CD8-positive, alpha-beta memory T cell (primary cell): ENCODE results near the gene RXRB. TPM values are rescaled to one million over a fixed set of nuclear protein-coding genes. Genes with fewer than 3 reads are reported as not detected.
A peak's percentile ranks its signal among the peaks of the same experiment; 100 is the strongest.

ENCODE experiments used
- CTCF ChIA-PET: fragments of 350-600 bp; sonication (Branson Sonifier 250); formaldehyde crosslinking; loops from one replicate; lab custom pipeline; 2021; ENCODE audit warnings: antibody characterized with exemption; lab: Charles Lee
- POLR2A ChIA-PET: fragments of 350-600 bp; sonication (Branson Sonifier 250); formaldehyde crosslinking; loops from one replicate; lab custom pipeline; 2021; ENCODE audit warnings: antibody characterized with exemption; lab: Charles Lee
- DNase-seq, 5 donors: peaks; one replicate each; pipeline versions ENCODE4 v3.0.0 to v3.0.0-alpha.2; 2020 to 2022; ENCODE audit warnings: mixed read lengths in 1 of 5
- H3K27ac ChIP-seq: one replicate; pipeline ENCODE4 v1.7.0; 2013; ENCODE audit warnings: low read depth, mild to moderate bottlenecking, low read length, moderate library complexity
- H3K27me3 ChIP-seq: 2 replicates; pipeline ENCODE4 v1.7.0; 2013; ENCODE audit warnings: low read length, mild to moderate bottlenecking; ENCODE audit not compliant: insufficient read depth, poor library complexity, severe bottlenecking
- H3K36me3 ChIP-seq: 2 replicates; pipeline ENCODE4 v1.7.0; 2013; ENCODE audit warnings: mild to moderate bottlenecking, low read length, moderate library complexity; ENCODE audit not compliant: insufficient read depth
- H3K4me1 ChIP-seq: 2 replicates; pipeline ENCODE4 v1.7.0; 2013; ENCODE audit warnings: mild to moderate bottlenecking, low read length, moderate library complexity; ENCODE audit not compliant: insufficient read depth
- H3K4me3 ChIP-seq: 2 replicates; pipeline ENCODE4 v1.7.0; 2013; ENCODE audit warnings: mild to moderate bottlenecking, low read length
- H3K9me3 ChIP-seq: 2 replicates; pipeline ENCODE4 v1.7.0; 2013; ENCODE audit warnings: mild to moderate bottlenecking, low read length
- H3K27ac Mint-ChIP-seq, 8 donors: one replicate each; pipeline ENCODE4 v1.8.0; 2020 to 2021; ENCODE audit warnings: mixed read lengths in 8 of 8, mild to moderate bottlenecking in 6 of 8, inconsistent platforms in 3 of 8, moderate library complexity in 3 of 8
- H3K27me3 Mint-ChIP-seq, 2 donors: one replicate each; pipeline ENCODE4 v1.8.0; 2020 to 2021; ENCODE audit warnings: mixed read lengths in 2 of 2, mild to moderate bottlenecking in 1 of 2, moderate library complexity in 1 of 2
- H3K36me3 Mint-ChIP-seq, 3 donors: one replicate each; pipeline ENCODE4 v1.8.0; 2020 to 2021; ENCODE audit warnings: mixed read lengths in 3 of 3, inconsistent platforms in 1 of 3, mild to moderate bottlenecking in 1 of 3
- H3K4me1 Mint-ChIP-seq, 3 donors: one replicate each; pipeline ENCODE4 v1.8.0; 2020 to 2021; ENCODE audit warnings: mixed read lengths in 3 of 3, inconsistent platforms in 1 of 3, mild to moderate bottlenecking in 1 of 3
- H3K4me3 Mint-ChIP-seq, 7 donors: one replicate each; pipeline ENCODE4 v1.8.0; 2020 to 2021; ENCODE audit warnings: mixed read lengths in 7 of 7, mild to moderate bottlenecking in 6 of 7, moderate library complexity in 4 of 7, inconsistent platforms in 2 of 7
- H3K9me3 Mint-ChIP-seq, 5 donors: one replicate each; pipeline ENCODE4 v1.8.0; 2020 to 2022; ENCODE audit warnings: mixed read lengths in 5 of 5, mild to moderate bottlenecking in 3 of 5, moderate library complexity in 2 of 5, inconsistent platforms in 1 of 5
- polyA plus RNA-seq: library from polyadenylated mRNA; unstranded; fragments of 300-500 nt; fragmentation: Illumina TruSeq; gene quantifications from one replicate; pipeline ENCODE4 v1.2.3, GENCODE V29; 2021
- total RNA-seq, 2 experiments: library from RNA; stranded (reverse); gene quantifications; one replicate each; pipeline ENCODE4 v1.2.3, GENCODE V29; 2021

RXRB gene
- total and polyA plus RNA-seq, 3 experiments from 2014 or later: 8.5 to 51.4 (median 47.1) TPM

GRCh38 chr6:33187809-33188208 lies 12.7 kb downstream of the RXRB start:
- no peaks in the 10 kb centered on the region for H3K36me3 ChIP-seq
- CTCF ChIA-PET: no interaction called here
- no peaks in the 10 kb centered on the region for H3K9me3 ChIP-seq
- no peak overlapping the region for H3K4me3 Mint-ChIP-seq
- H3K27me3 ChIP-seq: peaks cover 16% of the 10 kb centered on the region
- H3K27ac ChIP-seq: no peak overlapping the region
- peaks cover under 1 to 41% (median 7%) of the 10 kb centered on the region in 3 donors for H3K36me3 Mint-ChIP-seq
- H3K4me1 Mint-ChIP-seq: peaks cover 28 to 32% (median 28%) of the 10 kb centered on the region in 3 donors
- H3K4me3 ChIP-seq: no peak overlapping the region
- H3K9me3 Mint-ChIP-seq: peaks cover 6 to 11% (median 8%) of the 10 kb centered on the region in 5 donors
- no peak for DNase-seq
- H3K4me1 ChIP-seq: peaks cover 30% of the 10 kb centered on the region
- POLR2A ChIA-PET: no interaction called here
- H3K27me3 Mint-ChIP-seq: peaks cover 24 to 51% of the 10 kb centered on the region in 2 donors
- no peak overlapping the region for H3K27ac Mint-ChIP-seq

GRCh38 chr6:33185654-33186187 lies 14.7 kb downstream of the RXRB start:
- Mint-ChIP-seq H3K9me3 (peaks cover 8 to 17% (median 9%) of the 10 kb centered on the region in 5 donors), H3K36me3 (peaks cover 0 to 40% (median 9%) of the 10 kb centered on the region in 3 donors), H3K4me3 (no peak overlapping the region), H3K4me1 (peaks cover 21 to 23% (median 22%) of the 10 kb centered on the region in 3 donors), H3K27ac (no peak overlapping the region), H3K27me3 (peaks cover 20 to 41% of the 10 kb centered on the region in 2 donors)
- CTCF ChIA-PET: no interaction called here
- peaks cover 4% of the 10 kb centered on the region for H3K27me3 ChIP-seq
- H3K9me3 ChIP-seq: no peaks in the 10 kb centered on the region
- peaks cover 21% of the 10 kb centered on the region for H3K4me1 ChIP-seq
- H3K36me3 ChIP-seq: no peaks in the 10 kb centered on the region
- H3K4me3 ChIP-seq: no peak overlapping the region
- POLR2A ChIA-PET: no interaction called here
- no peak for DNase-seq
- H3K27ac ChIP-seq: no peak overlapping the region

GRCh38 chr6:33185190-33185589 lies 15.3 kb downstream of the RXRB start:
- DNase-seq: no peak
- peaks cover 21% of the 10 kb centered on the region for H3K4me1 ChIP-seq
- Mint-ChIP-seq H3K4me1 (peaks cover 21 to 23% (median 22%) of the 10 kb centered on the region in 3 donors), H3K36me3 (peaks cover 0 to 41% (median 9%) of the 10 kb centered on the region in 3 donors), H3K9me3 (peaks cover 8 to 17% (median 9%) of the 10 kb centered on the region in 5 donors), H3K4me3 (peak overlapping the region in 1 of 7 donors; percentile 54), H3K27me3 (peaks cover 17 to 35% of the 10 kb centered on the region in 2 donors), H3K27ac (no peak overlapping the region)
- CTCF ChIA-PET: no interaction called here
- H3K27ac ChIP-seq: no peak overlapping the region
- no peak overlapping the region for H3K4me3 ChIP-seq
- H3K27me3 ChIP-seq: peaks cover 4% of the 10 kb centered on the region
- H3K9me3 ChIP-seq: no peaks in the 10 kb centered on the region
- no peaks in the 10 kb centered on the region for H3K36me3 ChIP-seq
- POLR2A ChIA-PET: no interaction called here

- peak overlapping the region in 6 of 7 donors; percentile 48 to 84 (median 67) for H3K4me3 Mint-ChIP-seq
- POLR2A ChIA-PET: interaction anchor here (0.9 kb wide), 1 partner anchor 22 kb away, joined by 4 read pairs; no protein-coding TSS in a partner anchor
- H3K36me3 Mint-ChIP-seq: peaks cover 0 to 40% (median 7%) of the 10 kb centered on the region in 3 donors
- peaks cover 21% of the 10 kb centered on the region for H3K4me1 ChIP-seq
- peaks cover 8 to 17% (median 9%) of the 10 kb centered on the region in 5 donors for H3K9me3 Mint-ChIP-seq
- H3K9me3 ChIP-seq: no peaks in the 10 kb centered on the region
- CTCF ChIA-PET: interaction anchor here (0.7 to 1.4 kb wide), 4 partner anchors 8 to 65 kb away, joined by 3 to 7 read pairs (median 4); no protein-coding TSS in a partner anchor
- H3K27me3 Mint-ChIP-seq: peaks cover 13 to 23% of the 10 kb centered on the region in 2 donors
- H3K36me3 ChIP-seq: no peaks in the 10 kb centered on the region
- peak in 1 of 5 donors; percentile 39 for DNase-seq
- H3K27me3 ChIP-seq: no peaks in the 10 kb centered on the region
- no peak overlapping the region for H3K27ac ChIP-seq
- H3K4me3 ChIP-seq: peak overlapping the region; percentile 28
- peaks cover 21 to 23% (median 22%) of the 10 kb centered on the region in 3 donors for H3K4me1 Mint-ChIP-seq
- H3K27ac Mint-ChIP-seq: peak overlapping the region in 7 of 8 donors; percentile 45 to 96 (median 88)
These were observed 17.3 kb downstream of the RXRB start for GRCh38 chr6:33183071-33183683.

- H3K4me1 Mint-ChIP-seq: peaks cover 21 to 23% (median 22%) of the 10 kb centered on the region in 3 donors
- H3K27ac Mint-ChIP-seq: peak overlapping the region in 1 of 8 donors; percentile 40
- Histone ChIP-seq H3K4me1 (peaks cover 21% of the 10 kb centered on the region), H3K27me3 (no peaks in the 10 kb centered on the region), H3K27ac (no peak overlapping the region), H3K4me3 (no peak overlapping the region), H3K36me3 (no peaks in the 10 kb centered on the region), H3K9me3 (no peaks in the 10 kb centered on the region)
- CTCF ChIA-PET: no interaction called here
- H3K27me3 Mint-ChIP-seq: peaks cover 2 to 11% of the 10 kb centered on the region in 2 donors
- DNase-seq: no peak
- peaks cover 8 to 17% (median 9%) of the 10 kb centered on the region in 5 donors for H3K9me3 Mint-ChIP-seq
- POLR2A ChIA-PET: no interaction called here
- H3K36me3 Mint-ChIP-seq: peaks cover 0 to 29% (median 7%) of the 10 kb centered on the region in 3 donors
- no peak overlapping the region for H3K4me3 Mint-ChIP-seq
These were observed 19.3 kb downstream of the RXRB start for GRCh38 chr6:33181141-33181540.

- no peak for DNase-seq
- H3K9me3 ChIP-seq: no peaks in the 10 kb centered on the region
- peaks cover 14 to 15% (median 14%) of the 10 kb centered on the region in 3 donors for H3K4me1 Mint-ChIP-seq
- ChIA-PET CTCF (no interaction called here), POLR2A (no interaction called here)
- no peak overlapping the region for H3K4me3 ChIP-seq
- H3K27ac Mint-ChIP-seq: peak overlapping the region in 1 of 8 donors; percentile 48
- H3K9me3 Mint-ChIP-seq: peaks cover 8 to 17% (median 9%) of the 10 kb centered on the region in 5 donors
- H3K27me3 ChIP-seq: no peaks in the 10 kb centered on the region
- H3K36me3 ChIP-seq: no peaks in the 10 kb centered on the region
- peaks cover 5 to 29% of the 10 kb centered on the region in 2 donors for H3K27me3 Mint-ChIP-seq
- H3K4me3 Mint-ChIP-seq: no peak overlapping the region
- H3K4me1 ChIP-seq: peaks cover 13% of the 10 kb centered on the region
- H3K27ac ChIP-seq: no peak overlapping the region
- peaks cover 0 to 19% (median 7%) of the 10 kb centered on the region in 3 donors for H3K36me3 Mint-ChIP-seq
These were observed 21.6 kb downstream of the RXRB start for GRCh38 chr6:33178755-33179475.

- no peak for DNase-seq
- H3K36me3 ChIP-seq: no peaks in the 10 kb centered on the region
- no peaks in the 10 kb centered on the region for H3K27me3 ChIP-seq
- peaks cover 5 to 36% of the 10 kb centered on the region in 2 donors for H3K27me3 Mint-ChIP-seq
- peaks cover 2 to 4% (median 3%) of the 10 kb centered on the region in 3 donors for H3K4me1 Mint-ChIP-seq
- peaks cover 2% of the 10 kb centered on the region for H3K4me1 ChIP-seq
- no peak overlapping the region for H3K27ac Mint-ChIP-seq
- POLR2A ChIA-PET: no interaction called here
- H3K9me3 Mint-ChIP-seq: peaks cover 0 to 7% (median 2%) of the 10 kb centered on the region in 5 donors
- H3K36me3 Mint-ChIP-seq: peaks cover 0 to 8% (median 2%) of the 10 kb centered on the region in 3 donors
- CTCF ChIA-PET: interaction anchor here (1.4 kb wide), 1 partner anchor 71 kb away, joined by 3 read pairs; no protein-coding TSS in a partner anchor
- H3K9me3 ChIP-seq: no peaks in the 10 kb centered on the region
- H3K4me3 ChIP-seq: no peak overlapping the region
- no peak overlapping the region for H3K27ac ChIP-seq
- H3K4me3 Mint-ChIP-seq: no peak overlapping the region
These were observed 22.7 kb downstream of the RXRB start for GRCh38 chr6:33177552-33178446.
